Mucosa of rectum (tissue), 2 donors: Measurements from ENCODE around the gene ZNF775.

Experiments
- H3K27ac ChIP-seq, 2 donors: one replicate each; pipeline ENCODE4 v1.7.0; 2013; ENCODE audit warnings: inconsistent platforms in 2 of 2, low read depth in 2 of 2, low read length in 2 of 2
- H3K27me3 ChIP-seq, 2 donors: one replicate each; pipeline ENCODE4 v1.7.0; 2013; ENCODE audit warnings: low read length in 2 of 2; ENCODE audit not compliant: control insufficient read depth in 2 of 2, insufficient read depth in 2 of 2
- H3K36me3 ChIP-seq, 2 donors: one replicate each; pipeline ENCODE4 v1.7.0; 2013; ENCODE audit warnings: low read length in 2 of 2; ENCODE audit not compliant: control insufficient read depth in 2 of 2, insufficient read depth in 2 of 2
- H3K4me1 ChIP-seq, 2 donors: one replicate each; pipeline ENCODE4 v1.7.0; 2013; ENCODE audit warnings: low read length in 2 of 2, mild to moderate bottlenecking in 1 of 2; ENCODE audit not compliant: control insufficient read depth in 2 of 2, insufficient read depth in 2 of 2
- H3K4me3 ChIP-seq, 2 donors: one replicate each; pipeline ENCODE4 v1.7.0; 2013; ENCODE audit warnings: low read length in 2 of 2
- H3K9ac ChIP-seq, 2 donors: one replicate each; pipeline ENCODE4 v1.7.0; 2013; ENCODE audit warnings: low read length in 2 of 2, low read depth in 1 of 2, mild to moderate bottlenecking in 1 of 2
- H3K9me3 ChIP-seq, 2 donors: one replicate each; pipeline ENCODE4 v1.7.0; 2013; ENCODE audit warnings: low read length in 2 of 2; ENCODE audit not compliant: control insufficient read depth in 2 of 2
- donor health status: healthy.
- donor health status: Normal muscosa, but diverticular disease.

The ZNF775 gene

GRCh38 chr7:150337179-150337578 lies 42.0 kb upstream of the ZNF775 start:
- Histone ChIP-seq H3K36me3 (peaks cover 0 to 4% of the 10 kb centered on the region in 2 donors), H3K27me3 (peaks cover 0 to 4% of the 10 kb centered on the region in 2 donors), H3K9ac (peak overlapping the region in 1 of 2 donors; percentile 17), H3K4me3 (no peak overlapping the region), H3K9me3 (no peaks in the 10 kb centered on the region), H3K27ac (peak overlapping the region; percentile 2 to 38), H3K4me1 (peaks cover 20 to 41% of the 10 kb centered on the region in 2 donors)

GRCh38 chr7:150337659-150338081 lies 41.5 kb upstream of the ZNF775 start:
- Histone ChIP-seq H3K27me3 (peaks cover 0 to 4% of the 10 kb centered on the region in 2 donors), H3K27ac (peak overlapping the region; percentile 2 to 38), H3K36me3 (peaks cover 0 to 4% of the 10 kb centered on the region in 2 donors), H3K9ac (no peak overlapping the region), H3K4me3 (no peak overlapping the region), H3K4me1 (peaks cover 20 to 41% of the 10 kb centered on the region in 2 donors), H3K9me3 (no peaks in the 10 kb centered on the region)

GRCh38 chr7:150338166-150338829 lies 40.8 kb upstream of the ZNF775 start:
- H3K4me1 ChIP-seq, result peaks cover 20 to 41% of the 10 kb centered on the region in 2 donors

GRCh38 chr7:150339409-150339809 lies 39.7 kb upstream of the ZNF775 start:
- no peak overlapping the region for H3K27ac ChIP-seq
- H3K4me1 ChIP-seq, result peaks cover 20 to 41% of the 10 kb centered on the region in 2 donors
- peak overlapping the region in 1 of 2 donors; percentile 67 for H3K9ac ChIP-seq
- peaks cover 0 to 4% of the 10 kb centered on the region in 2 donors for H3K27me3 ChIP-seq
- peaks cover 0 to 4% of the 10 kb centered on the region in 2 donors for H3K36me3 ChIP-seq
- H3K4me3 ChIP-seq, result peak overlapping the region; percentile 70 to 73
- H3K9me3 ChIP-seq, result no peaks in the 10 kb centered on the region

More at GRCh38 chr7:150338166-150338829, 40.8 kb upstream of the ZNF775 start:
- no peak overlapping the region for H3K9ac ChIP-seq
- H3K36me3 ChIP-seq, result peaks cover 0 to 4% of the 10 kb centered on the region in 2 donors
- H3K27me3 ChIP-seq, result peaks cover 0 to 4% of the 10 kb centered on the region in 2 donors
- H3K9me3 ChIP-seq, result no peaks in the 10 kb centered on the region
- H3K27ac ChIP-seq, result no peak overlapping the region
- H3K4me3 ChIP-seq, result no peak overlapping the region

GRCh38 chr7:150340024-150340749 lies 38.9 kb upstream of the ZNF775 start:
- H3K27ac ChIP-seq, result peak overlapping the region; percentile 41 to 75
- peak overlapping the region; percentile 41 to 67 for H3K9ac ChIP-seq
- peaks cover 0 to 4% of the 10 kb centered on the region in 2 donors for H3K36me3 ChIP-seq
- H3K9me3 ChIP-seq, result no peaks in the 10 kb centered on the region
- peaks cover 20 to 41% of the 10 kb centered on the region in 2 donors for H3K4me1 ChIP-seq
- peak overlapping the region; percentile 70 to 73 for H3K4me3 ChIP-seq
- H3K27me3 ChIP-seq, result peaks cover 0 to 4% of the 10 kb centered on the region in 2 donors

GRCh38 chr7:150340875-150341262 lies 38.3 kb upstream of the ZNF775 start:
- H3K27ac ChIP-seq, result peak overlapping the region; percentile 11 to 75

GRCh38 chr7:150341263-150342120 lies 37.6 kb upstream of the ZNF775 start, which contains the start of gene RARRES2:
Gene RARRES2, minus strand, starts transcription at chr7:150341629. Its CDS starts 1,020 bp downstream, at chr7:150340609.
- H3K27ac ChIP-seq, result peak within 1 kb of the TSS; percentile 53 to 75
- peak within 1 kb of the TSS; percentile 60 to 67 for H3K9ac ChIP-seq
- H3K36me3 ChIP-seq, result peaks cover 0 to 4% of the 10 kb centered on the region in 2 donors
- H3K4me1 ChIP-seq, result peaks cover 17 to 41% of the 10 kb centered on the region in 2 donors
- H3K4me3 ChIP-seq, result peak within 1 kb of the TSS; percentile 70 to 73
- peaks cover 0 to 4% of the 10 kb centered on the region in 2 donors for H3K27me3 ChIP-seq
- H3K9me3 ChIP-seq, result no peaks in the 10 kb centered on the region

More at GRCh38 chr7:150340875-150341262, 38.3 kb upstream of the ZNF775 start:
- no peaks in the 10 kb centered on the region for H3K9me3 ChIP-seq
- peaks cover 0 to 4% of the 10 kb centered on the region in 2 donors for H3K36me3 ChIP-seq
- peak overlapping the region; percentile 65 to 70 for H3K4me3 ChIP-seq
- H3K27me3 ChIP-seq, result peaks cover 0 to 4% of the 10 kb centered on the region in 2 donors
- H3K4me1 ChIP-seq, result peaks cover 17 to 41% of the 10 kb centered on the region in 2 donors
- peak overlapping the region; percentile 60 to 67 for H3K9ac ChIP-seq

GRCh38 chr7:150342121-150342408 lies 37.1 kb upstream of the ZNF775 start:
- peaks cover 0 to 4% of the 10 kb centered on the region in 2 donors for H3K27me3 ChIP-seq
- H3K4me1 ChIP-seq, result peaks cover 17 to 39% of the 10 kb centered on the region in 2 donors
- H3K9me3 ChIP-seq, result no peaks in the 10 kb centered on the region
- peaks cover 0 to 4% of the 10 kb centered on the region in 2 donors for H3K36me3 ChIP-seq
- peak overlapping the region; percentile 9 to 11 for H3K4me3 ChIP-seq
- peak overlapping the region in 1 of 2 donors; percentile 37 for H3K9ac ChIP-seq
- H3K27ac ChIP-seq, result peak overlapping the region in 1 of 2 donors; percentile 53

GRCh38 chr7:150343225-150343624 lies 35.9 kb upstream of the ZNF775 start:
- Histone ChIP-seq H3K27me3 (peaks cover 0 to 4% of the 10 kb centered on the region in 2 donors), H3K9me3 (no peaks in the 10 kb centered on the region), H3K4me1 (peaks cover 9 to 27% of the 10 kb centered on the region in 2 donors), H3K4me3 (no peak overlapping the region), H3K27ac (no peak overlapping the region), H3K9ac (no peak overlapping the region), H3K36me3 (no peaks in the 10 kb centered on the region)
